HG02970 (cell line): Measurements from ENCODE around the gene ZIC1.

Experiments used
- ATAC-seq: cut with Tn5 transposase; IDR thresholded peaks from one replicate; pipeline ENCODE4 v1.9.1; 2021; ENCODE audit warnings: mild to moderate bottlenecking, moderate library complexity, moderate number of reproducible peaks; ENCODE audit not compliant: unreplicated experiment, low FRiP score

Gene ZIC1

DNA sequence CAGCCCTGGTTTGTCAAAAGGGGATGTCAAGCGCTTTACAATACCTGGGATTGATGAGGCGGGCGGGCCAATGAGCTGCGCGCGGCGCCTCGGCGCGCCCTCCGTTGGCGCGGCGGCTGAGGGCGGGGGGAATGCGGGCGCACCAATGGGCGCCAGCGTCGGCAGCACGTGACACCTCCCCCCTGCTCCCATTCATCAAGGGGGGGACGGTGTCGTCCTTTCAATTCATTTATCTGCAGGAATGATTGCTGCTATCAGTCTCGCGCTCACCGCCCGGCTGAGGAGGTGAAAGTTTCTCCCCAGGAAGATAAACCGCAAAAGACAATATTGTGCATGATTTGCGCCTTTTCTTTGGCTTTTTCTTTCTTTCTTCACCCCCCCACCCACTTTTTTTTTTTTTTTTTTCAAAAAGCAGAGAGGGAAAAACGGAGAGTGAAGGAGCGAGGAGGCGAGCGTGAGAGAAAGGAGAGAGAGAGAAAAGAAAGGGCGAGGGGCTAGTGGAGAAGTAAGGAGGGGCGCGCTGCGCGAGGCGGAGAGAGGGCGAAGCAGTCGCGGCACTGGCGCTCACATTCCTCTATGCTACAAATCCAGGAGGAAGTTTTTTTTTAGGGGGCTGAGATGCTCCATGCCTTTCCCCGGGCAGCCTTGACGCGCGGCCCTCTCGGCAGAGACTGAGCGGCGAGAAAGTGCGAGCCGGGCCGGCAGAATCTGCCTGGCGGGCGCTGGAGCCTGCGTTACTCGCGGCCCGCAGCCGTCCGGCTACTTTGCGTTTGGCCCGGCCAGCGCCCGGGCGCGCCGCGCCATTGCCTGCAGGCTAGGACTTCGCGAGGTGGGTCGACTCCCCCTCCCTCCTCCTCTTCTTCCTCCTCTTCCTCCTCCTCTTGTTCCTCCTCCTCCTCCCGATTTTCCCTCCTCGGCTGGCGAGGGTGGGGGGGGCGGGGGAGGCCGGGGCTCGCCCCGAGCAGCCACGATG lies at the start of gene ZIC1:
Gene ZIC1 (plus strand): TSS at position 223 of the 973 bp plus-strand sequence. CDS start 748 bp downstream, at position 971.
- ATAC-seq: no peak

DNA sequence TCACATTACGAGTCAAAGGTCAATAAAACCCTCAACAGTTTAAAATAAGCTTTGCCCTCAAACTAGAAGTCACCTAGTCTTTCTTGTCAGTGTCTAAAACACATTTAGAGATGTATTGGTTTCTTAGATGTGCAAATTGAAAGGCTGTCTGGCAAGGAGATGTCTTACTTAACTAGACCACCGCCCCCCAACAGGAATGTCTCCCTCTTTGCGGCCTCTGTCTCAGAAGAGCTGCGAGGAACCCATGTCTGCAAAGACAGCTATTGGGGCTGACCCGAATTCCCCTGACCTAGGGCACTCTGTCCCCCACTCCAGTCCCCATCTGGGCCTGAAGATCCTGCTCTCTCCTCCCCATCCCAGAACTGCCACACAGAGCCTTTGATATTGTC lies 49.1 kb upstream of the ZIC1 start:
- ATAC-seq: no peak

DNA sequence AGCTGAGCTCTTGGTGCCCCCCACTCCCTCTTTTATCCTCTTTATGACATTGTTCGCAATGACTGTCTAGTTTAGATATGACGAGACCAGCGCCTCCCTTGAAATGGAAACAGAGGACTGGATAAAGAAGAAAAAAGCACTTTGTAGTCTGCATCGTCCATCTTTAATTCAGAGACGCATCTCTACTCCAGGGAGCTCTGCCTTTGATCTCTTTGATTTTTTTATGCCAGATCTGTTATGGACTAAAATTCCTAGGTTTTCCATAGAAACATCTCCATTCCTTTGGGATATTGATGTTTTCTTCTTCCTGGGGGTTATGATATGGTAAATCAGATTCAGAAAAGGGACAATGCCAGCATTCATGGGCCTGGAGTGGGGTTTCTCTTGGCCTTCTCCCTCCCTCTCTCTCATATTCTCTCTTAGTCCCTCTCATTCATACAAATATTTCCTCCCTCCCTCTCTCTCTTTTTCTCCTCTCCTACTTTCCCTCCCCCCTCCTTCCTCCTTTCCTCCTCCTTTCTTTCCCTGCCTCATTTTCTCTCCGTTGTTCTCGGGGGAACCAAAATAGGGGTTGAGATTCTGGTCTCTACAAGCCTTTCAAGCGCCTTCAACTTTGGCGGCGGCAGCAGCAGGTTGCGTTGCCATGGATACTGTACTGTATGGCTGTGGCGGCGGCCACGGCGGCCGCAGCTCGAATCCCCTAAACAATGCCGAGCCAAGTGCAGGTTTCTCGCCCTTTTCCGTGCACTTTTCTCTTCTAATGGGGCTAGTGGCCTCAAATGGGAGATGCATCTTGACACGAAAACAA lies 48.3 kb upstream of the ZIC1 start:
- ATAC-seq: no peak

DNA sequence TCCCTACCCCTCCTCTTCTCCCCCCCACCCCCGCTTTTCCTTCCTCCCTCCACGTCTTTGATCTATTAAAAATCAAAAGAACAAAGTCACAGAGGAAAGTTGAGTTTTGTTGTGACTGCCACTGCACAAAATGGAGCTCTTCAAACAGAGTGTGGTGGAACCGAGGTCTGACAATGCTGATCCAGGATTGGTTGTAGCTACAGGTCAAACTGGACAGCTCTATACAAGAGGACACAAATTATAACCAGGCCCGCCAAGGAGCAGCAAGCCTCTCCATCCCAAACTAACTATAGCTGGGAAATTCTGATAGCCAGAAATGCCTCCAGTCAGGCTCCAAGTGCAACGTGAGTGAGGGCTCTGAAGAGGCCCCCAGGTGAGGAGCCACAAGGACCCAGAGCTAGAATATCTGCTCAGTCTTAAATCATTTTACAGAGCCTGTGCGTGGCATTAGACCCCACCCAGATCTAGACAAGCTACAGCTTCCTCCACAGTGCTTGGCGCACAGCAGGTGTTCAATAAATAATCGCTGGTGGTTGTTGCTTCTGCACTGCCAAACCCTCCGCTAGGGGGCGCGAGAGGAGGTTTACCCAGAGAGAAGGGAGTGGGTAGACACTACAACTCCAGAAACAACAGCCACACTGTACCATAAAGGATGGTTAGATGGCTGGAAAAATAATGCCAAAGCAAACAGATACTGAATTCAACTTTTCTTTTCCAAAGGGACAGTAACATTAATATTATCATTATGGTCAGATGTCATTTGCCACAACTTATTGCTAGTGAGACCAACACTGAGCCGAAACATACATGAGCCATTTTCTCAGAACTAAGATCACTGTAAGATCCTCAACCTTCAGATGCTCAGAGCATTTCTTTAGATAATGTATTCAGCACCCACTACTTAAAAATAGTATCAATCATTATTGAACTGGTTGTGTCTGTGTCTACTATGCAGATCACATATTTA lies 47.4 kb upstream of the ZIC1 start:
- ATAC-seq: no peak

DNA sequence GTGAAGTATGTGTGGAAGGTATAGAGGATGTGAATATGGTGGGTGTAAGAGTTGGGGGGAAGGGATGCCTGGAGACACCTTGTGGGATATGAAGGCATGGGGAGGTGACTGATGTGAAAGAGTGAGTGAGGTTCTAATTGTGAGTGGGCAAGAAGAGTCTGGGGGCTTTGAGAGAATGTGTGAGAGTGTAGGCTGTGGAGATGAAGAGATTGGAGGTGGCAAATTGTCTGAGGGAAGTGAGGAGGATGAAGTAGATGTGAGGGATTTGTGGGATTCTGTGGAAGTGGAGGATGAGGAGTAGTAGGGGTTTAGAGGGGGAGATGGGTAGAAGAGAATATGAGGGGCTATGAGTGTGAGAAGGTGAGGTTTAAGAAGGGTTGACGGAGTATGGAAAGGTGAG lies 44.4 kb upstream of the ZIC1 start:
- ATAC-seq: no peak

DNA sequence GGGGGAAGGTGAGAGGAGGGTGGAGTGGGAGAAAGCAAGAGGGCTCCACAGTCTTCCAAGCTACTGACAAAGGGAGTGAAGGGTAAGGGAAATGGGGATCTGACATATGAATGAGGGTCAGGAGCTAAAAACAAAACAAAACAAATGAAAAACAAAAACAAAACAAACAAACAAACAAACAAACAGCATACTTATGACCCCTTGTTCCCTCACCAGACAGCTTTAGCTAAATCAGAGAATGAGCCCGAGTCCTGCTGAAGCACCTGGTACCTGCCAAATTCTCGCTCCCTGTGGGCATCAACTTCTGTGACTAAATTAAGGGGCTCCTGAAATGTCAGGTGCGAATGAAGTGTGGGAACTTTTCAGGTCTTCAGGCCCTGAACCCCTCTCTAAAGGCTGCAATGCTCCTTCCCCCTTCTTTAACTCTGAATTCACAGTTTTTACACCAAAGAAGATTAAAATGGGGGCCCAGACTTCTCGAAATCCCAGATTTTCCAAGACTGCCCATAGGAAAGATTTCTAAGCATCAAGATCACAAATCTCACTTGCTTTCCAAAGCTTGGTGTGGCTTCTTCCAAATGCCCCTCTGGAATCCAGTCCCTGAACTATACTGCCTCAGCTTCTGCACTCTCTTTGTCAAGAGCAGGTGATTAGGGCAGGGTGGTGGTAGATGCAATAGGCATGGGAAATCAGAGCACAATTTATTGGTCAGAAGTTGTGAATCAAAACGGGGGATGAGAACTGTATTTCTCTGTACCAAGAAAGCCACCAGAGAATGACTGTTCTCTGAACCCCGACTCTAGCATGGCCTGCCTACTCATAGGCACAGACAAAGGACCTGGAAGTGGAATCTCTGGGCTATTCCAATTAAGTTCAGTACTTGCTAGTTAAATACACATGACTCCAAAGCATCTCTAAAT lies 43.7 kb upstream of the ZIC1 start:
- no peak for ATAC-seq

DNA sequence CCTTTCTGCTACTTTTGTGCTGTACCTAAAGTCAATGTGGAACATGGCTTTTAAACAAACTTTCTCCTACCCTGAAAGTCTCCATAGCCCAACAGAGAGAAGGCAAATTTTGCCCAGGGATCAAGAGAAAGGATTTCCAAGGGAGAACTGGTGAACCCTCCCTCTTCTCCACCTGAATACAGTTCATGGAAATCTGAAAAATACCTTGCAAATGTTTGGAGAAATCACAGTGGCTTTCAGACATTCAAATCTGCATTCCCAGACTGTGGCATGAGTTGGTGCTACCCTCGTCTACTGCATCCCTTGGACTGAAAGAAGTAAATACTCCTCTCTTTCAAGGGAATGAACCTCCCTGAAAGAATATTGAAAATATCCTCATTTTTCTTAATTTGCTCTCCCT lies 41.5 kb upstream of the ZIC1 start:
- ATAC-seq: no peak

DNA sequence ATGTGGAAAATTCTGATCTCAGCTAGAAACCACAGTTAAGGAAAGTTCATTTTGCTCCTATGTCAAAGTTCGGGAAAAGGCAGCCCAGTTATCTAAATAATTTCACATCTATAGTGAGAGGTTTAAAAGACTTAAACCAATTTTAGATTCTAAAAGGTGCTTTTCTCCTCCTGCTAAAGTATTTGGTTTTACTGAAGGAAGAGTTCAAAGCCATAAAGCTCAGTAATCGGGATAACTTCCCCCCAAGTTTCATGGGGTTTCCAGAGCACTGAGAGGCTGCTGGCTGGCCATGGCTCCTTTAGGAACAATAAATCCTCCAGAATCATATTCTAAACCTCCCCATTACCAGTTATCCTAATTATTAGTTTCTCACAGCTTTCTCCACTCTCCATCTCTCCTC lies 41.0 kb upstream of the ZIC1 start:
- no peak for ATAC-seq

DNA sequence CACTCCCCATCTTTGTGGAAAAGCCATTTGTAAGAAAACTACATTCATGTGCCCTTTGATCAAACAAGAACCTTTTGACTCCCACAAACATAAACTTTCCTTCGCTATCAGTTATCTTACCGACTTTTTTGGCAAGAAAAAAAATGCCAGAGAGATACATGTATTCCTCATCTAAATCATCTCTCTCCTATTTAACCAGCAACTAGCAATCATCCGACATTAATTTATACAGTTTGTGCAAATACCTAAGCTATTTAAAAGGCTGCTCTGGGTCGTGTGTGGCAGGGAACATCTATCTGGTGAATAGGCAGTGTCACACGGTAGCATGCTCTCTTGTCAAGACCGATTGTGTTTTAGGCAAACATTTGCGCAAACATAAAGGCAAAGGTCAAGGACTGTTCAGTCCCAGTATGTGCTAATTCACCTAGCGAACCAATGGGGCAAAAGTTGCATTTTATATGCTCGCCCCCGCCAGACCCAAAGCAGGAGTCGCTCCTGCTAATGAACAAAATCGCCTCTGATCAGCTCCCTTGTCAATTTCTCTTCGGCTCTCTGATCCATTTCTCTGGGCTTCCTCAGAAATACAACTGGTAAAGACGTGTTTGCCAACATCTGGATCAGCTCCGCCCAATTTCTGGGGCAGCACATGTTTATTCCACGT lies 40.5 kb upstream of the ZIC1 start:
- ATAC-seq: no peak

DNA sequence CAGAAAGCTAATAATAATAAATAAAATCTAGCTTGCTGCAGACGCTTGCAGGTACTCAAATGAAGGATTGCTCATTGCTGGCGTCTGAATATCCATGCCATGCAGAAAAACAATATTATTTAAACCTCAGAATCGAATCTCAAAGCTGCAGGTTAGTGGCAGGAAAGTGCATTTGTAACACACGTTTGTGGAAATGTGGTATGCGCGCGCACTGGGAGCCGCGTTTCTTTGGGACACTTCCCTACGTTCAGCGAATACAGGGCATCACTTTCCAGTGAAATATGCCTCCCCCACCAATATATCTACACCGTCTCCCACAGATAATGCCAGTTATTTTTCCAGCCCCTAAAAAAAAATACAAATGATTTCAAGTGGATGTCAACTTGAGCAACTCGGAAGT lies 39.9 kb upstream of the ZIC1 start:
- no peak for ATAC-seq

DNA sequence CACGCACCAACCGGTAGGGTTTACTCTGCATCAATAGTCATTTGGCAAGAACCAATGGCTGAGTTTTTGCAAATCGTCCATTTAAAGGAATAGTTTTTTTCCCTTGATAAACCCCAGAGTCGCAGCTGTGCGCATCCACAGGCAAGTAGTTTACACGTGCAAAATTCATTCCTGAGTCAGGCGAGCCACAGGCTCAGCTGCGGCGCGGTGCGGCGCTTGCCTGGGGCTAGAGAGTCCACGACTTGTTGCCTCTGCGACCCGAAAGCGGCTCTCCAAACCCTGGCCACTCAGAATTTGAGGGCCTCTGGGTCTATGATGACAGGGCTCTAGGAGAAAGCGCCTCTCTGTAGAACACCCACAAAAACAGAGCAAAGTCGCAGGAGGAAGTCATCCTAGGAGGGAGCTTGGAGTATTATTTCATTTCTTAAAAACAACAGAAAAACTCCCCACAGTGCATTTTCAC lies 39.5 kb upstream of the ZIC1 start:
- no peak for ATAC-seq

DNA sequence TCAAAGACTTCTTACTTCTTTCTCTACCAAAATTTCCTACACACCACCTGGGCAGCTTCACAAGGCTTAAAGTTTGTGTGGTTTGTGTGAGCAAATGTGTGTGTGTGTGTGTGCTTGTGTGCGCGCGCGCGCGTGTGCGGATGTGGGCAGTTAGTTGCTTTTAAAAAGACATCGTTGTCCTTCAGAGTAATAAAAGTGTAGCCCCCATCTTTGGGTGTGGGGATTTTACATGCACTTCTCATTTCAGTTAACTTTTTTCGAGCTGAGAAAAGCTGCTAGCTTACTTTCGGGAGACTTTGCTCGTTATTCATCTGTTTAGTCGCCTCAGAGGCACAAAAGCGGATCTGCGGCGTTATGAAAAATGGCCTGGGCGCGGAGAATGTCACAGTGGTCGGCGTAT lies 38.8 kb upstream of the ZIC1 start:
- ATAC-seq: no peak

DNA sequence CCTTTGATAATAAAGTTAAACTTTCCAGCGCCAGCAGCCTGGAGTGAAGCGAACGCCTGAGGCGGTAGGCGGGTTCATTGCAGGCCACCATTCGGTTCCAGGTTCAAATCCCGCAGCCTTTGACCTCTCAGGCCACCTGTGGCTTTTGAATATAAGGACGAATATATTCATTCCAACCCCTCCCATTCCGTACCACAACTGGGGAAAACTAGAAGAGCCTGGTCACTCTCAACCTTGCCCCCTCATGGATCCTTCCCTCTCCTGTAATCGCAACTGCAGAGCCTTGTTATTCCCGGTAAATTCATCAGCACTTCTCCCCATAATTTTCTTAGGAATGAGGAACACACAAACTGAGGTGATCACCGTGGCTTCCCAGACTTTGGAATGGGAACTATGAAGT lies 38.0 kb upstream of the ZIC1 start:
- no peak for ATAC-seq

DNA sequence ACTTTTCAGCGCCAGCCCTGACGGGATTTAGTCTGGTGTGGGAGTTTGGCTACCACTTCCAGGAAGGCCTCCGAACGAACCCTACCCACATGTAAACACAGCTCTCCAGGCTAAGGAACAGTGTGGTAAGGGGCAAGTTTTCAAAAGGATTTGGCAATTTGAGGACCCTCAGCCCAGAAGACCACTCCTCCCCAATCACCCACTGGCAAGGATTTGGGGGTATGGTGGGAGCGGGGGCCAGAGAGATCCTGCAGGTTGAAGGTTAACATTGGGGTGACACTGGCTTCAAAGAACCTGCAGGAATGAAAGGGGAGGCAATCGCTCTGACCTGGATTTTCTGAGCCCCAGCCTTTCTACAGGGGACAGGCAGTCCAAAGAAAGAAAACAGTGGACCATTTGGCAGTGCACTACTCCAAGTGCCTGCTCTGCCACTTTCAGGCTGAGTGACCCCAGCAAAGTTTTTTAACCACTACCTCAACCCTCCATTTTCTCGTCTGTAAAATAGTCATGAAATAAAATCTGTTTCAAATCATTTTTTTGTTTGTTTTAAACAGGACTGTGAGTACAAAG lies 37.3 kb upstream of the ZIC1 start:
- ATAC-seq: no peak

DNA sequence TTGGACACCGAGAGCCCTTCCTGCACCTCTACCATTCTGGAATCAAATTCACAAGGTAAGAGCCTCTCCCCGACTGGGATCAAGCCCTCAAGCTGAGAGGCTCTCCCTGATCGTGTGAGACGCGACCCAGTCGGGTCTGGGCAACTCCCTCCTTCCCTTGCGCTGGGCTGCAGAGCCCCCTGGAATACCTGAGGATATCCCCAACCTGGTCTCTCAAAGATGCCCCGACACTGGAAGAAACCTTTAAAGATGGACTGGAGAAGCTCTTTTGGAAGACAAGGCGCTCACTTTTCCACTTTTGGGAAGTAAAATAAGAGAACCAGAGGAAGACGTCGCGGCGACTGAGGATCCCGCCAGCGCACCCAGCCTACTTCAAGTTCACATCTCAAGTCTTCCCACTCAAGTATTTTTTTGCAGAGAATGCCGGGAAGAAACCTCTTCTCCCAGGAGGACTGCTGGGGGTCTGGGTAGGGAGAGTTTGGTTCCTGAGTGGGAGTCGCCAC lies 36.6 kb upstream of the ZIC1 start:
- no peak for ATAC-seq

DNA sequence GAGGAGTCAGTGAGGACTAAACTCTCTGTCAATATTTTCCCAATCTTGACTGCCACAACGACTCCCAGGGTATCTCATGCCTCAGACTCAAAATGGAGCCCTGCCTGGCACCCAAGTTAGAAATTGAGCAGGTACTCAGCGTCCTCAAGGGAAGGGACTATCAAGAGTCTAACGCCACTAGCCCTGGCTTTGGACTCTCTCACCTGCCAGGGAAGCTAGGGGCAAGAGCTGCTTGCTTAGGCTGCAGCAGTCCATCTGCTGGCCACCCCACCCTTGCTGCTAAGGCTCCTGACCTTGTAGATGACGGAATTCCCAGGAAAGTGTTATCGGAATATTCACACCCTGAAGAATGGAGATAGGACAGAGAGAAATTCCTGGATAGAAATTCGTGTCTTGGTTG lies 35.9 kb upstream of the ZIC1 start:
- no peak for ATAC-seq

DNA sequence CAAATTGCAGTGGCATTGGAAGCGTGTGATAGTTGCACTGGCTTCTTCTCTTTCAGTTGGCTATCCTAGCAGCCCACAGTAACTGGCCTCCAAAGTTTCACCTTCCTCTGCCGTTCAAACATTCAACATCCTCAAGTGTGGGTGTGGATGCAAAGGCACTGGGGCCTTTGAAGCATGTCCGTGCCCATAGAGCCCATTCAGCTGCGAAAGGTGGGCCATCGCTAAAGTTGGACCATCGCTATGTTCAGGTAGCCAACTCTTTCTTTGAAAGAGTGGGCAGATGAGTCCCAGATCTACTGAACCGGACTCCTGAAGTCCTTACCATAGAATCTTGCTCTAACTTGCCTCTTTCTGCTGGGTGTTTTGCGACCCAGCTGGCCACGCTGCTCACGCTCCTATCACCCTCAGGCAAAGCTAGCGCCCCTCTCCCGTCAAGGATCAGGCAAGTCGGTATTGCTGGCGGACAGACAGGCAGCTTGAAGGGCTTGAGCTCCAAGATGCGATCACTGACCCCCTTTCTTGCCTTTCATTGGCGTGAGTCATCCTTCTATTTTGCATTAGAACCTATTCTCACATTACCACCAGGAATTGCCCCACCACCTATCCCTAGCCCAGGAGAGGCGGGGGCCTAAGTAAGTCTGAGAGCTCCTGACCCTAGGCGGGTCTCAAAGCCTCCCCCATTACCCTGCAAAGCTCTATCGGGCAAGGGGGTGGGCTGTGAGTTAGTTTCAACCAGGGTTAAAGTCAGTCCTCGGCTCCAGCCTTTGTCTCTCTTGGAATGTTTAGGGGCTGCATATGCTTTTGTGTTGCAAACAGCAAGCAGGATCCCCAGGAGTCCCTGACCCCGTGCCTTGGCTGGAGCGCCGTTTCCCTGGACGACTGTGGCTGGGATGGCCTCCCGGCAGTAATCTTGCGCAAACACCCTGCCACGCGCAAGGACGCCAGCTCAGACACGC lies 31.5 kb upstream of the ZIC1 start:
- no peak for ATAC-seq
